Lower leg skin (tissue), 4 donors: ENCODE results near the gene MXD1. TPM values are rescaled to one million over a fixed set of nuclear protein-coding genes. Genes with fewer than 3 reads are reported as not detected.

Source experiments
- DNase-seq, 2 donors: peaks; one replicate each; pipeline ENCODE4 v3.0.0-alpha.2; 2019; ENCODE audit warnings: low spot score in 2 of 2
- H3K4me3 ChIP-seq: fragments of 200-600 bp; sonication (generic); 2 replicates; pipeline ENCODE4 v1.5.1; 2017; ENCODE audit warnings: mild to moderate bottlenecking, low read depth; ENCODE audit not compliant: poor library complexity, severe bottlenecking
- CTCF ChIP-seq, 3 donors: fragments of 450-650 bp; IDR thresholded peaks; one replicate each; pipeline ENCODE4 v1.5.1; 2016; ENCODE audit warnings: antibody characterized with exemption in 3 of 3, mild to moderate bottlenecking in 3 of 3, moderate library complexity in 2 of 3
- POLR2A ChIP-seq, 2 donors: fragments of 450-650 bp; IDR thresholded peaks; one replicate each; pipeline ENCODE4 v1.6.1; 2016 to 2017; ENCODE audit warnings: antibody characterized with exemption in 2 of 2, mild to moderate bottlenecking in 1 of 2, moderate library complexity in 1 of 2
- WGBS, 2 donors: methylation state at CpG; one replicate each; pipeline ENCODE4 v1.1.5; 2018; 5-methylcytosine and 5-hydroxymethylcytosine counted together
- intact Hi-C: fragments of 100-400 bp; cut with DNase I; formaldehyde crosslinking; loops from one replicate; pipeline ENCODE4 v1.15.0; 2023; ENCODE audit warnings: low total_unique reads
- total RNA-seq, 4 donors: library from RNA; depleted of rRNA; stranded (reverse); fragments of >200 nt; gene quantifications; one replicate each; pipeline ENCODE4 v1.1.0, GENCODE V29; 2016

The MXD1 gene
- total RNA-seq, 4 donors from 2014 or later, result 19.1 to 26.6 (median 23.9) TPM

- TF ChIP-seq POLR2A (IDR thresholded peaks at IDR 0.05) (no peak), CTCF (IDR thresholded peaks at IDR 0.05) (no peak)
- DNase-seq, result no peak
- no peak overlapping the region for H3K4me3 ChIP-seq
- intact Hi-C loops, result no loop called here
- WGBS, 2 donors, result 94 to 99% methylated on average over 5 of the region's 5 CpGs
Measured at GRCh38 chr2:69935011-69935410, 20.1 kb downstream of the MXD1 start.

- DNase-seq, result no peak
- no peak for TF ChIP-seq CTCF (IDR thresholded peaks at IDR 0.05)
- no peak for TF ChIP-seq POLR2A (IDR thresholded peaks at IDR 0.05)
- H3K4me3 ChIP-seq, result no peak overlapping the region
- intact Hi-C loops, result no loop called here
- 84 to 91% methylated on average over 11 of the region's 11 CpGs for WGBS, 2 donors
Measured at GRCh38 chr2:69936906-69937305, 22.0 kb downstream of the MXD1 start.

- no peak overlapping the region for H3K4me3 ChIP-seq
- no peak for DNase-seq
- no peak for TF ChIP-seq POLR2A (IDR thresholded peaks at IDR 0.05)
- TF ChIP-seq CTCF (IDR thresholded peaks at IDR 0.05), result no peak
- 92 to 94% methylated on average over 14 of the region's 14 CpGs for WGBS, 2 donors
- intact Hi-C loops, result no loop called here
Measured at GRCh38 chr2:69937968-69938367, 23.1 kb downstream of the MXD1 start.

- no peak for TF ChIP-seq POLR2A (IDR thresholded peaks at IDR 0.05)
- no peak overlapping the region for H3K4me3 ChIP-seq
- intact Hi-C loops, result no loop called here
- WGBS, 2 donors, result 86 to 87% methylated on average over 14 of the region's 14 CpGs
- DNase-seq, result no peak
Measured at GRCh38 chr2:69939722-69940121, 24.8 kb downstream of the MXD1 start.

- H3K4me3 ChIP-seq, result no peak overlapping the region
- intact Hi-C loops, result no loop called here
- DNase-seq, result no peak
- TF ChIP-seq CTCF (IDR thresholded peaks at IDR 0.05) (no peak), POLR2A (IDR thresholded peaks at IDR 0.05) (no peak)
- WGBS, 2 donors, result 91 to 93% methylated on average over 8 of the region's 8 CpGs
Measured at GRCh38 chr2:69940691-69941090, 25.8 kb downstream of the MXD1 start.

- 81 to 87% methylated on average over 11 of the region's 11 CpGs for WGBS, 2 donors
- DNase-seq, result no peak
- TF ChIP-seq POLR2A (IDR thresholded peaks at IDR 0.05) (no peak), CTCF (IDR thresholded peaks at IDR 0.05) (no peak)
- no peak overlapping the region for H3K4me3 ChIP-seq
- intact Hi-C loops, result no loop called here
Measured at GRCh38 chr2:69943000-69943842, 28.3 kb downstream of the MXD1 start.
